Keratinocyte (primary cell): ENCODE results near the gene TOP2A. TPM values are rescaled to one million over a fixed set of nuclear protein-coding genes. Genes with fewer than 3 reads are reported as not detected.
A peak's percentile ranks its signal among the peaks of the same experiment; 100 is the strongest.
"Not testable (repeated sequence)": the region's sequence is repeated elsewhere in the genome, so short reads cannot be mapped to it uniquely, and the experiment has no call there.

Experiments
- DNase-seq: peaks from one replicate; pipeline ENCODE4 v3.0.0-alpha.2; 2011; ENCODE audit warnings: low read depth, missing footprints, low spot score
- FAIRE-seq: peaks from 2 replicates; lab custom pipeline; 2011; peaks lifted over from hg19 to GRCh38; lab: Jason Lieb, UNC
- H2AFZ ChIP-seq: 2 replicates; pipeline ENCODE4 v1.6.0; 2012; ENCODE audit warnings: low read length, control low read depth, inconsistent platforms; ENCODE audit not compliant: control insufficient read depth
- H3K27ac ChIP-seq: 2 replicates; pipeline ENCODE4 v1.5.1; 2011; ENCODE audit warnings: low read length; ENCODE audit not compliant: control insufficient read depth, insufficient read depth
- H3K27me3 ChIP-seq: 3 replicates; pipeline ENCODE4 v1.6.0; 2011; ENCODE audit warnings: low read length; ENCODE audit not compliant: control insufficient read depth, insufficient read depth; ENCODE audit errors: extremely low read depth
- H3K36me3 ChIP-seq, 2 experiments: 2 replicates in 1 of 2; 3 replicates in 1 of 2; pipeline ENCODE4 v1.5.1; 2011; ENCODE audit warnings: low read length in 2 of 2, mild to moderate bottlenecking in 1 of 2; ENCODE audit not compliant: control insufficient read depth in 2 of 2, insufficient read depth in 2 of 2; ENCODE audit errors: extremely low read depth in 1 of 2
- H3K4me1 ChIP-seq: 3 replicates; pipeline ENCODE4 v1.5.1; 2011; ENCODE audit warnings: low read length; ENCODE audit not compliant: control insufficient read depth, insufficient read depth; ENCODE audit errors: extremely low read depth
- H3K4me2 ChIP-seq: 3 replicates; pipeline ENCODE4 v1.6.0; 2011; ENCODE audit warnings: low read depth, low read length; ENCODE audit not compliant: control insufficient read depth, insufficient read depth; ENCODE audit errors: extremely low read depth
- H3K4me3 ChIP-seq, 3 experiments: fragments of 200-600 bp in 1 of 3; sonication (generic) in 1 of 3; 2 replicates in 2 of 3; 3 replicates in 1 of 3; pipeline ENCODE4 v1.5.1; 2011 to 2016; ENCODE audit warnings: low read length in 3 of 3, mild to moderate bottlenecking in 3 of 3, control low read depth in 2 of 3, inconsistent platforms in 1 of 3, low read depth in 1 of 3, mixed read lengths in 1 of 3, mixed run types in 1 of 3, moderate library complexity in 1 of 3; ENCODE audit not compliant: control insufficient read depth in 2 of 3, insufficient read depth in 2 of 3; ENCODE audit errors: extremely low read depth in 1 of 3
- H3K79me2 ChIP-seq: 2 replicates; pipeline ENCODE4 v1.6.0; 2012; ENCODE audit warnings: low read length; ENCODE audit not compliant: control insufficient read depth, insufficient read depth
- H3K9ac ChIP-seq: 3 replicates; pipeline ENCODE4 v1.6.0; 2011; ENCODE audit warnings: low read length; ENCODE audit not compliant: control insufficient read depth, insufficient read depth; ENCODE audit errors: extremely low read depth
- H3K9me1 ChIP-seq: 3 replicates; pipeline ENCODE4 v1.6.0; 2011; ENCODE audit warnings: low read length; ENCODE audit not compliant: control insufficient read depth, insufficient read depth; ENCODE audit errors: extremely low read depth
- H3K9me3 ChIP-seq: 2 replicates; pipeline ENCODE4 v1.5.1; 2012; ENCODE audit warnings: low read depth, low read length; ENCODE audit not compliant: control insufficient read depth
- H4K20me1 ChIP-seq: 3 replicates; pipeline ENCODE4 v1.6.0; 2011; ENCODE audit warnings: low read length; ENCODE audit not compliant: control insufficient read depth, insufficient read depth; ENCODE audit errors: extremely low read depth
- EZH2 ChIP-seq: IDR thresholded peaks from one replicate; pipeline ENCODE4 v1.6.1; 2012; ENCODE audit warnings: inconsistent platforms, mild to moderate bottlenecking, low read length, moderate library complexity
- dilution Hi-C: fragments of 300-500 bp; cut with MboI; formaldehyde crosslinking; loops from one replicate; pipeline ENCODE4 v1.7.0; 2020; ENCODE audit warnings: low sequenced_read_pairs; ENCODE audit not compliant: extremely low pct_ligation_motif_present
- polyA plus RNA-seq, 5 experiments: library from polyadenylated mRNA; depleted of rRNA in 3 of 5; stranded (reverse) in 3 of 5; stranded (forward) in 1 of 5; unstranded in 1 of 5; fragments of >200 nt; gene quantifications; 1 replicate in 1 of 5; 2 replicates in 3 of 5; 3 replicates in 1 of 5; pipeline versions ENCODE4 v1.2.1 to v1.2.3, GENCODE V29; 2011 to 2012; ENCODE audit warnings: missing spikeins in 2 of 5, low read depth in 1 of 5, low replicate concordance in 1 of 5
- TF ChIP-seq, protein P1 (sequence below), 3 experiments: IDR thresholded peaks in 1 of 3; conservative IDR thresholded peaks in 1 of 3; optimal IDR thresholded peaks in 1 of 3; 2 replicates in 2 of 3; 3 replicates in 1 of 3; pipeline versions ENCODE3 to v1.5.1; 2011; ENCODE audit warnings: low read length in 3 of 3, mild to moderate bottlenecking in 3 of 3, moderate library complexity in 2 of 3, control low read depth in 1 of 3, inconsistent platforms in 1 of 3; ENCODE audit not compliant: insufficient read depth in 2 of 3; ENCODE audit errors: extremely low read depth in 1 of 3

Gene TOP2A
- polyA plus RNA-seq, 1 donor (not counting 4 experiments of a cell fraction or from before 2014, with no cell fraction given) = 45.0 TPM

DNA sequence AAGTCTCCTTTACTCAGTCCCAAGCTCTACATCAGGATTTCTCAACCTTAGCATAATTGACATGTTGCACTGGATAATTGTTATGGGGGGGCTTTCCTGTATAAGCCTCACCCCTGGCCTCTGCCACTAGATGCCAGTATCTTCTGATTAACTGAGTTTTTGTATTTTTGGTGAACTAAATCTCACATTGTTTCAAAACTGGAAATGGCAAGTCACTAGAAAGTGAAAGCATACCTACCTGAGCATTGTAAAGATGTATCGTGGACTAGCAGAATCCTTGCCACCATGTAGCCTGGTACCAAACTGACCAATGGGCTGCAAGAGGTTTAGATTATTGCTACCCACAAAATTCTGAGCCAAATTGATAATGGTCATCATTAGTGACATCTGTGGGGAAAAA is 15.0 kb downstream of the TOP2A start:
- Histone ChIP-seq H3K79me2 (no peaks in the 10 kb centered on the region), H3K36me3 (peaks cover 0 to 15% of the 10 kb centered on the region in 2 experiments), H3K9ac (no peak overlapping the region), H3K4me3 (no peak overlapping the region), H2AFZ (no peak overlapping the region), H3K27ac (no peak overlapping the region), H4K20me1 (no peaks in the 10 kb centered on the region), H3K9me3 (no peaks in the 10 kb centered on the region), H3K27me3 (no peaks in the 10 kb centered on the region), H3K4me2 (no peak overlapping the region), H3K9me1 (no peaks in the 10 kb centered on the region), H3K4me1 (no peaks in the 10 kb centered on the region)
- DNase-seq (no peak), FAIRE-seq (no peak)
- dilution Hi-C loops = no loop called here
- TF ChIP-seq, protein P1, sequence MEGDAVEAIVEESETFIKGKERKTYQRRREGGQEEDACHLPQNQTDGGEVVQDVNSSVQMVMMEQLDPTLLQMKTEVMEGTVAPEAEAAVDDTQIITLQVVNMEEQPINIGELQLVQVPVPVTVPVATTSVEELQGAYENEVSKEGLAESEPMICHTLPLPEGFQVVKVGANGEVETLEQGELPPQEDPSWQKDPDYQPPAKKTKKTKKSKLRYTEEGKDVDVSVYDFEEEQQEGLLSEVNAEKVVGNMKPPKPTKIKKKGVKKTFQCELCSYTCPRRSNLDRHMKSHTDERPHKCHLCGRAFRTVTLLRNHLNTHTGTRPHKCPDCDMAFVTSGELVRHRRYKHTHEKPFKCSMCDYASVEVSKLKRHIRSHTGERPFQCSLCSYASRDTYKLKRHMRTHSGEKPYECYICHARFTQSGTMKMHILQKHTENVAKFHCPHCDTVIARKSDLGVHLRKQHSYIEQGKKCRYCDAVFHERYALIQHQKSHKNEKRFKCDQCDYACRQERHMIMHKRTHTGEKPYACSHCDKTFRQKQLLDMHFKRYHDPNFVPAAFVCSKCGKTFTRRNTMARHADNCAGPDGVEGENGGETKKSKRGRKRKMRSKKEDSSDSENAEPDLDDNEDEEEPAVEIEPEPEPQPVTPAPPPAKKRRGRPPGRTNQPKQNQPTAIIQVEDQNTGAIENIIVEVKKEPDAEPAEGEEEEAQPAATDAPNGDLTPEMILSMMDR (optimal IDR thresholded peaks at IDR 0.05 in 1 of 3, IDR thresholded peaks at IDR 0.05 in 1 of 3, conservative IDR thresholded peaks at IDR 0.05 in 1 of 3; ENCODE audit: extremely low read depth in 1 of 3, insufficient read depth in 2 of 3, low read length in 3 of 3) = no peak
- no peak for TF ChIP-seq EZH2

DNA sequence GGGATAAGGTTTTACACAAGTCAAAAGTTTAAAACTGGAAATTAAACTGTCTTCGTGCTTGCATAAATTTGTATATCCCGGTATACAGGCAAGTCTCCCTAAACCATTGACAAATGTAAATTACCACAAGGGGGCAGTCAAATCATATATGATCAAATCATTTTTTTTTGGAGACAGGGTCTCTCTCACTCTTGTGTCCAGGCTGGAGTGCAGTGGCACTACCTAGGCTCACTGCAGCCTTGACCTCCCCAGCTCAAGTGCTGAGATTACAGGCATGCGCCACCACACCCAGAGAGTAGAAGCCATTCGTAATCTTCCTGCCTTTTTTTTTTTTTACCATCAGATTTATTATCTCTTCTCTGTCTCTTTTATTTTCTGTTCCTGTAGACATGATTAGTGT is 18.5 kb downstream of the TOP2A start:
- H3K36me3 ChIP-seq = peaks cover 0 to 16% of the 10 kb centered on the region in 2 experiments
- FAIRE-seq (no peak), DNase-seq (no peak)
- H3K9me1 ChIP-seq = no peaks in the 10 kb centered on the region
- no peak overlapping the region for H2AFZ ChIP-seq
- no peak for TF ChIP-seq EZH2
- TF ChIP-seq, protein P1 (optimal IDR thresholded peaks at IDR 0.05 in 1 of 3, IDR thresholded peaks at IDR 0.05 in 1 of 3, conservative IDR thresholded peaks at IDR 0.05 in 1 of 3; ENCODE audit: extremely low read depth in 1 of 3, insufficient read depth in 2 of 3, low read length in 3 of 3) = peak in 2 of 3 experiments; percentile 40 to 47
- no peaks in the 10 kb centered on the region for H3K4me1 ChIP-seq
- H3K4me3 ChIP-seq = no peak overlapping the region
- no peak overlapping the region for H3K4me2 ChIP-seq
- H3K27me3 ChIP-seq = no peaks in the 10 kb centered on the region
- no peaks in the 10 kb centered on the region for H3K9me3 ChIP-seq
- no peaks in the 10 kb centered on the region for H4K20me1 ChIP-seq
- no peaks in the 10 kb centered on the region for H3K79me2 ChIP-seq
- no peak overlapping the region for H3K9ac ChIP-seq
- H3K27ac ChIP-seq = no peak overlapping the region
- dilution Hi-C loops = no loop called here

DNA sequence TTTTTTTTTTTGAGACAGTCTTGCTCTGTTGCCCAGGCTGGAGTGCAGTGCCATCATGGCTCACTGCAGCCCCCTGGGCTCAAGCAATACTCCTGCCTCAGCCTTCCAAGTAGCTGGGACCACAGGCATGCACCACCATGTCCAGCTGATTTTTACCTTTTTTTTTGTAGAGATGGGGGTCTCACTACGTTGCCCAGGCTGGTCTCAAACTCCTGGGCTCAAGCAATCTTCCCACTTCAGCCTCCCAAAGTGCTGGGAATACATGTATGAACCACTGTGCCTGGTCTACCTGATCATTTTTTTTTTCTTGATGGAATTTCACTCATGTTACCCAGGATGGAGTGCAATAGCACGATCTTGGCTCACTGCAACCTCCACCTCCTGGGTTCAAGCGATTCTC is 31.1 kb downstream of the TOP2A start:
- H2AFZ ChIP-seq, H3K79me2 ChIP-seq, H3K9ac ChIP-seq, H3K9me3 ChIP-seq, H3K4me1 ChIP-seq, H3K27ac ChIP-seq, H4K20me1 ChIP-seq, H3K27me3 ChIP-seq, FAIRE-seq, H3K4me2 ChIP-seq, H3K9me1 ChIP-seq, DNase-seq, H3K4me3 ChIP-seq, dilution Hi-C loops: not testable (repeated sequence)
- peaks cover 0 to 25% of the 10 kb centered on the region in 2 experiments for H3K36me3 ChIP-seq
